Endodermal cell (in vitro differentiated cells): Measurements from ENCODE around the gene RNF114. TPM values are rescaled to one million over a fixed set of nuclear protein-coding genes. Genes with fewer than 3 reads are reported as not detected.
"Not testable (repeated sequence)": the region's sequence is repeated elsewhere in the genome, so short reads cannot be mapped to it uniquely, and the experiment has no call there.

Source experiments
- DNase-seq: peaks from one replicate; pipeline ENCODE4 v3.0.0-alpha.2; 2017
- H3K27ac ChIP-seq: 2 replicates; pipeline ENCODE4 v1.5.1; 2013; ENCODE audit warnings: mild to moderate bottlenecking, low read depth, low read length, moderate library complexity
- H3K27me3 ChIP-seq: 2 replicates; pipeline ENCODE4 v1.6.1; 2013; ENCODE audit warnings: mild to moderate bottlenecking, low read length, moderate library complexity; ENCODE audit not compliant: insufficient read depth, control insufficient read depth, poor library complexity, severe bottlenecking
- H3K36me3 ChIP-seq: 2 replicates; pipeline ENCODE4 v1.7.0; 2013; ENCODE audit warnings: mild to moderate bottlenecking, low read length, moderate library complexity; ENCODE audit not compliant: control insufficient read depth, insufficient read depth
- H3K4me1 ChIP-seq: one replicate; pipeline ENCODE4 v1.7.0; 2013; ENCODE audit warnings: low read length; ENCODE audit not compliant: control insufficient read depth, insufficient read depth
- H3K4me3 ChIP-seq: 2 replicates; pipeline ENCODE4 v1.5.1; 2013; ENCODE audit warnings: mild to moderate bottlenecking, low read length, moderate library complexity
- H3K9ac ChIP-seq: 2 replicates; pipeline ENCODE4 v1.6.1; 2013; ENCODE audit warnings: mild to moderate bottlenecking, low read length, moderate library complexity; ENCODE audit not compliant: poor library complexity, severe bottlenecking; ENCODE audit errors: extremely low read depth
- H3K9me3 ChIP-seq: 2 replicates; pipeline ENCODE4 v1.6.1; 2013; ENCODE audit warnings: mild to moderate bottlenecking, low read length, moderate library complexity; ENCODE audit not compliant: control insufficient read depth
- H3K27ac Mint-ChIP-seq: 2 replicates; pipeline ENCODE4 v1.8.0; 2020; ENCODE audit warnings: mixed read lengths
- H3K27me3 Mint-ChIP-seq: 2 replicates; pipeline ENCODE4 v1.8.0; 2021; ENCODE audit warnings: mild to moderate bottlenecking, mixed read lengths; ENCODE audit not compliant: insufficient read depth
- H3K36me3 Mint-ChIP-seq: 2 replicates; pipeline ENCODE4 v1.8.0; 2020; ENCODE audit warnings: low read depth, mixed read lengths
- H3K4me1 Mint-ChIP-seq: 2 replicates; pipeline ENCODE4 v1.8.0; 2020; ENCODE audit warnings: mixed read lengths
- H3K4me3 Mint-ChIP-seq: 2 replicates; pipeline ENCODE4 v1.8.0; 2020; ENCODE audit warnings: mild to moderate bottlenecking, moderate library complexity, mixed read lengths
- H3K9me3 Mint-ChIP-seq: 2 replicates; pipeline ENCODE4 v1.8.0; 2020; ENCODE audit warnings: mild to moderate bottlenecking, mixed read lengths
- CTCF ChIP-seq: fragments of 200-600 bp; sonication (generic); conservative IDR thresholded peaks from 2 replicates; pipeline ENCODE4 v1.5.0; 2021; ENCODE audit warnings: antibody characterized with exemption, mild to moderate bottlenecking
- WGBS, 2 experiments: methylation state at CpG; one replicate each; pipeline versions ENCODE4 v1.1.5 to v1.1.7; 2013; ENCODE audit warnings: missing lambda C conversion rate in 2 of 2, mixed read lengths in 1 of 2; ENCODE audit not compliant: insufficient coverage in 1 of 2, insufficient read length in 1 of 2; 5-methylcytosine and 5-hydroxymethylcytosine counted together
- total RNA-seq, 2 donors: library from RNA; stranded (reverse); fragmentation: NEBNext Ultra II Directional in 1 of 2; extraction: Animal tissue kit (Norgen Biotek cat#: 25700) in 1 of 2; gene quantifications; 2 replicates in 1 of 2; 3 replicates in 1 of 2; pipeline ENCODE4 v1.2.1, GENCODE V29; 2021

Gene RNF114
- total RNA-seq, 2 donors from 2014 or later: 48.8 to 52.5 TPM

GRCh38 chr20:49993301-49993751 is 57.1 kb downstream of the RNF114 start:
- Mint-ChIP-seq H3K9me3 (no peaks in the 10 kb centered on the region), H3K36me3 (peaks cover 6% of the 10 kb centered on the region), H3K27me3 (no peaks in the 10 kb centered on the region), H3K4me3 (no peak overlapping the region), H3K27ac (no peak overlapping the region), H3K4me1 (peaks cover 29% of the 10 kb centered on the region)
- Histone ChIP-seq H3K36me3 (peaks cover 8% of the 10 kb centered on the region), H3K27me3 (no peaks in the 10 kb centered on the region), H3K9ac (no peak overlapping the region), H3K9me3 (no peaks in the 10 kb centered on the region), H3K4me3 (no peak overlapping the region), H3K27ac (no peak overlapping the region), H3K4me1 (peaks cover 8% of the 10 kb centered on the region)
- 78 to 81% methylated on average over 6 of the region's 6 CpGs for WGBS, 2 experiments
- DNase-seq: no peak
- no peak for TF ChIP-seq CTCF

- no peaks in the 10 kb centered on the region for H3K27me3 ChIP-seq
- H3K9ac ChIP-seq: no peak overlapping the region
- Mint-ChIP-seq H3K4me3 (no peak overlapping the region), H3K9me3 (no peaks in the 10 kb centered on the region), H3K36me3 (no peaks in the 10 kb centered on the region), H3K4me1 (peaks cover 10% of the 10 kb centered on the region), H3K27me3 (no peaks in the 10 kb centered on the region), H3K27ac (no peak overlapping the region)
- no peaks in the 10 kb centered on the region for H3K9me3 ChIP-seq
- no peak for DNase-seq
- H3K36me3 ChIP-seq: no peaks in the 10 kb centered on the region
- H3K27ac ChIP-seq: no peak overlapping the region
- H3K4me1 ChIP-seq: peaks cover 5% of the 10 kb centered on the region
- H3K4me3 ChIP-seq: no peak overlapping the region
- TF ChIP-seq CTCF: no peak
- 90 to 91% methylated on average over 2 to 3 of the region's 3 CpGs for whole genome bisulfite sequencing, 2 experiments
These were observed 59.4 kb downstream of the RNF114 start for GRCh38 chr20:49995586-49995985.

- not testable (repeated sequence) for H3K4me1 Mint-ChIP-seq, H3K9ac ChIP-seq, H3K9me3 ChIP-seq, H3K4me3 Mint-ChIP-seq, H3K36me3 ChIP-seq, H3K4me1 ChIP-seq, DNase-seq, H3K9me3 Mint-ChIP-seq, H3K27ac ChIP-seq, H3K4me3 ChIP-seq, H3K27me3 Mint-ChIP-seq, H3K27me3 ChIP-seq, H3K27ac Mint-ChIP-seq, H3K36me3 Mint-ChIP-seq
- 84 to 89% methylated on average over 11 to 15 of the region's 15 CpGs for WGBS, 2 experiments
These were observed 62.4 kb downstream of the RNF114 start for GRCh38 chr20:49998478-49999188.

GRCh38 chr20:49999329-49999728 is 63.1 kb downstream of the RNF114 start:
- H3K4me1 Mint-ChIP-seq: no peaks in the 10 kb centered on the region
- H3K4me3 ChIP-seq: no peak overlapping the region
- no peak for TF ChIP-seq CTCF
- H3K27ac Mint-ChIP-seq: no peak overlapping the region
- no peak for DNase-seq
- H3K9me3 Mint-ChIP-seq: no peaks in the 10 kb centered on the region
- no peaks in the 10 kb centered on the region for H3K36me3 Mint-ChIP-seq
- no peaks in the 10 kb centered on the region for H3K36me3 ChIP-seq
- no peaks in the 10 kb centered on the region for H3K4me1 ChIP-seq
- no peak overlapping the region for H3K4me3 Mint-ChIP-seq
- no peak overlapping the region for H3K9ac ChIP-seq
- 87 to 90% methylated on average over 7 of the region's 7 CpGs for WGBS, 2 experiments
- no peaks in the 10 kb centered on the region for H3K9me3 ChIP-seq
- no peaks in the 10 kb centered on the region for H3K27me3 Mint-ChIP-seq
- no peaks in the 10 kb centered on the region for H3K27me3 ChIP-seq
- H3K27ac ChIP-seq: no peak overlapping the region

- not testable (repeated sequence) for H3K27ac Mint-ChIP-seq, H3K36me3 ChIP-seq, H3K27ac ChIP-seq, H3K4me1 Mint-ChIP-seq, H3K27me3 Mint-ChIP-seq, H3K4me3 ChIP-seq, H3K4me1 ChIP-seq, H3K4me3 Mint-ChIP-seq, H3K36me3 Mint-ChIP-seq, H3K9me3 Mint-ChIP-seq, H3K27me3 ChIP-seq, H3K9me3 ChIP-seq, H3K9ac ChIP-seq, DNase-seq
- 92 to 99% methylated on average over 9 to 13 of the region's 14 CpGs for whole genome bisulfite sequencing, 2 experiments
These were observed 64.5 kb downstream of the RNF114 start for GRCh38 chr20:50000548-50001222.
